Measurements from ENCODE around the gene NEK6. TPM values are rescaled to one million over a fixed set of nuclear protein-coding genes. Genes with fewer than 3 reads are reported as not detected.

The NEK6 gene
- total RNA-seq, 4 donors from 2014 or later = 14.1 to 21.9 (median 15.1) TPM

GRCh38 chr9:124351672-124352468 lies 94.1 kb downstream of the NEK6 start:
- Histone ChIP-seq H3K4me3 (no peak overlapping the region), H3K27me3 (no peaks in the 10 kb centered on the region), H3K4me1 (peaks cover 0 to 19% (median 10%) of the 10 kb centered on the region in 4 donors), H3K9me3 (no peaks in the 10 kb centered on the region), H3K36me3 (peaks cover 50 to 99% (median 95%) of the 10 kb centered on the region in 4 donors), H3K27ac (replicated peaks in 1 of 4) (no peak overlapping the region)
- intact Hi-C loops (cut with DNase I) = no loop called here
- 74% methylated on average over 15 of the region's 15 CpGs for WGBS
- TF ChIP-seq CTCF (IDR thresholded peaks at IDR 0.05) (no peak), POLR2AphosphoS5 (IDR thresholded peaks at IDR 0.05) (no peak), EP300 (IDR thresholded peaks at IDR 0.05) (no peak), POLR2A (IDR thresholded peaks at IDR 0.05; ENCODE audit: low read depth) (no peak)
- DNase-seq (ENCODE audit: extremely low spot score) = no peak

GRCh38 chr9:124352616-124353015 lies 94.9 kb downstream of the NEK6 start:
- Histone ChIP-seq H3K9me3 (no peaks in the 10 kb centered on the region), H3K4me3 (no peak overlapping the region), H3K27me3 (no peaks in the 10 kb centered on the region), H3K27ac (replicated peaks in 1 of 4) (no peak overlapping the region), H3K4me1 (peaks cover 2 to 23% (median 10%) of the 10 kb centered on the region in 4 donors), H3K36me3 (peaks cover 45 to 91% (median 87%) of the 10 kb centered on the region in 4 donors)
- WGBS = 81% methylated on average over 8 of the region's 8 CpGs
- no peak for DNase-seq (ENCODE audit: extremely low spot score)
- intact Hi-C loops (cut with DNase I) = no loop called here
- no peak for TF ChIP-seq EP300 (IDR thresholded peaks at IDR 0.05)
- no peak for TF ChIP-seq POLR2A (IDR thresholded peaks at IDR 0.05; ENCODE audit: low read depth)
- TF ChIP-seq CTCF (IDR thresholded peaks at IDR 0.05) = no peak
- no peak for TF ChIP-seq POLR2AphosphoS5 (IDR thresholded peaks at IDR 0.05)

- Histone ChIP-seq H3K4me1 (peaks cover 3 to 27% (median 13%) of the 10 kb centered on the region in 4 donors), H3K27me3 (no peaks in the 10 kb centered on the region), H3K4me3 (no peak overlapping the region), H3K27ac (replicated peaks in 1 of 4) (peak overlapping the region in 1 of 4 donors; percentile 18), H3K36me3 (peaks cover 39 to 85% (median 81%) of the 10 kb centered on the region in 4 donors), H3K9me3 (no peaks in the 10 kb centered on the region)
- no peak for DNase-seq (ENCODE audit: extremely low spot score)
- WGBS = 90% methylated on average over 7 of the region's 7 CpGs
- TF ChIP-seq EP300 (IDR thresholded peaks at IDR 0.05) = no peak
- no peak for TF ChIP-seq POLR2A (IDR thresholded peaks at IDR 0.05; ENCODE audit: low read depth)
- TF ChIP-seq CTCF (IDR thresholded peaks at IDR 0.05) = no peak
- no peak for TF ChIP-seq POLR2AphosphoS5 (IDR thresholded peaks at IDR 0.05)
- intact Hi-C loops (cut with DNase I) = no loop called here
These were observed 95.5 kb downstream of the NEK6 start for GRCh38 chr9:124353166-124353768.

- Histone ChIP-seq H3K27me3 (no peaks in the 10 kb centered on the region), H3K4me3 (no peak overlapping the region), H3K27ac (replicated peaks in 1 of 4) (peak overlapping the region in 1 of 4 donors; percentile 18), H3K4me1 (peaks cover 8 to 27% (median 13%) of the 10 kb centered on the region in 4 donors), H3K9me3 (no peaks in the 10 kb centered on the region), H3K36me3 (peaks cover 33 to 79% (median 75%) of the 10 kb centered on the region in 4 donors)
- 51% methylated on average over 4 of the region's 4 CpGs for WGBS
- DNase-seq (ENCODE audit: extremely low spot score) = no peak
- intact Hi-C loops (cut with DNase I) = no loop called here
- TF ChIP-seq CTCF (IDR thresholded peaks at IDR 0.05) (no peak), EP300 (IDR thresholded peaks at IDR 0.05) (no peak)
These were observed 96.1 kb downstream of the NEK6 start for GRCh38 chr9:124353811-124354274.

All from esophagus muscularis mucosa (tissue), 4 donors.